Stimulated activated naive CD8-positive, alpha-beta T cell treated with anti-CD3 and anti-CD28 coated beads, Interleukin-15, Interleukin-2, amounts not matched to agents 100 U/mL and 50 U/mL, for 24 hours (primary cell): ENCODE results near the gene RAB40B.

ENCODE experiments used
- ATAC-seq: fragments of 150-1000 bp; cut with Tn5 transposase; one replicate; pipeline ENCODE4 v1.10.0; 2021
- DNase-seq: peaks from one replicate; pipeline ENCODE4 v3.0.0; 2021

Gene RAB40B

DNA sequence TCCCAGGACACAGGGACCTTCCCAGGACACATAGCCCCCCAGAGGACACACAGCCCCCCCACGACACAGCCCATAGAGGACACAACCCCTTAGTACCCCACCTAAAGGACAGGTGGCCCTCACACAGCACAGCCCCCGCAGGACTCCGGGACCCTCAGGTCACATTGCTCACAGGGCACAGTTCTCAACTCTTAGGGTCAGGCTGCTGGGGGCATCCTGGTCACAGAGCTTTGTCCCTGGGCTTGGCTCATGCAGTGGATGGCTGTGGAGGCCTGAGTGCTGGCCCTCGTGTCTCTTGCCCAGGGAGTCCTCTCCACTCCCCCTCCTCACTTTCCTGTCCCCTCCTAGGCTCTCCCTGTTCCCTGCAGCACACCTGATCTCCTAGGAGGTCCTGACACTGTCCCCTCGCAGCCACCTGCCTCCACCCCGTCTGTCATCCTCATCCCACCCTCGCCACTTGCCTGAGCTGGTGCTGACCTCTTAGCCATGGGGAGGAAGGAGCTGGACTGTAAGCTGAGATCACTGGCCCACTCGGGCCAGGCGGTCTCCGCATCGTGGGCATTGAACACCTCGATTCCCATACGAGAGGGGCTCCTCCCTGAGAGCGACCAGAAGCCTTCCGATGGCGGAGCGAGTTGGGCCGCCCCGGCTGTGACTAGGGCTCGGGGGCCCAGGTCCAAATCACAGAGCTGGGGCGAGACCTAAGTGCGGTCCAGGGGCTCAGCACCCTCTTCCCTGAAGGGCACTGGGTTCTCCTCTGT lies 48.8 kb downstream of the RAB40B start:
- ATAC-seq (no peak), DNase-seq (no peak)

GRCh38 chr17:82648742-82649331 lies 49.7 kb downstream of the RAB40B start:
- DNase-seq (peak; percentile 50), ATAC-seq (no peak)

DNA sequence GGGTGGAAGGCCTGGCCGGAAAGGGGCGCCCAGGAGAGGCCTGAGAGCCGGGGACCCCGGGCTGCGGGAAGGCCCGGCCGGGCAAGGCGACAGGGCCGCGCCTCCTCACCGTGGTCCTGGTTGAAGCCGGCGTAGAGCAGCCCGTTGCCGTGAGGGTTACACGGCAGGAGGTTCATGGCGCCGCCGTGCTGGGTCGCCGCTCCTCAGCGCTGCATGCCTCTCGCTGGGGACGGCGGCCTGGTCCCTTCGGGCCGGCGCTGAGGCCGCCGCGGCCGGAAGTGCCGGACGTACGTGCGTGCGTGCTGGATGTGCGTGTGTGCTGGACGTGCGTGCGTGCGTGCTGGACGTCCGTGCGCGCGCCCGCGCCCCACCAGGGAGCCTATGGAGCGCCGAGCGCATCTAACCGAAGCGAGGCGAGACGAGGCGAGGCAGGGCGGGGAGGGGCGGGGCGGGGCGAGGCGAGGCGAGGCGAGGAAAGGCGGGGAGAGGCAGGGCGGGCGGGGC lies 50.3 kb downstream of the RAB40B start, which contains the start of gene WDR45B:
Gene WDR45B, minus strand, starts transcription at position 280 of the 504 bp plus-strand sequence. Its CDS starts 104 bp downstream, at position 176.
- ATAC-seq (peak; percentile 95), DNase-seq (peak; percentile 91)

DNA sequence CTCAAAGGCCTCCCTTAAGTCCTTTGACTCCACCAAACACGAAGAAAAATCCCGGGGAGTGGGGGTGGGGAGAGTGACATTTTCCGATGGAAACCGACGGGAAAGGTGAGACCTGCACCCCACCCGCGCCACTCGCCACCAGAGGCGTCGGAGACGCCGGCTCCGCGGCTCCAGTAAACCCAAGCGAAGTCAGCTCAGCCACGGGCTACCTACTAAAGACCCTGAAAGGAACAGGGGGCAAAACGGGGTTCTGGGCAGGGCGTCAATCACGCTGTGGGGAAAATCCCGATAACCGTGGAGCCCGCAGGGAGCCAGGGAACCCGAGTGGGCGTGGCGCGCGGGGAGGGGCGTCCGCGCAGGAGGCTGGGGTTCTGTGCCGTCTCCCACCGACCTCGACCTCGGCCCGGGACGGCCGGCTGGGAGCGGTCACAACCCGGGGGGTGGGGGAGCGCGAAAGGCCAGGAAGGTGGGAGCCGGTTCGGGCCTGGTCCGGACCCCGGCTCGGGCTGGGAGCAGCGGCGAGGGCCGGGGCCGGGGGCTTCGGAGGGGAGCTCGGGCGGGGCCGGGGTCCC lies 50.8 kb downstream of the RAB40B start:
- peak; percentile 61 for DNase-seq
- peak; percentile 21 for ATAC-seq

GRCh38 chr17:82645516-82645915 lies 53.0 kb downstream of the RAB40B start:
- DNase-seq (no peak), ATAC-seq (no peak)

- ATAC-seq (no peak), DNase-seq (no peak)
Measured at GRCh38 chr17:82644148-82644547, 54.4 kb downstream of the RAB40B start.

DNA sequence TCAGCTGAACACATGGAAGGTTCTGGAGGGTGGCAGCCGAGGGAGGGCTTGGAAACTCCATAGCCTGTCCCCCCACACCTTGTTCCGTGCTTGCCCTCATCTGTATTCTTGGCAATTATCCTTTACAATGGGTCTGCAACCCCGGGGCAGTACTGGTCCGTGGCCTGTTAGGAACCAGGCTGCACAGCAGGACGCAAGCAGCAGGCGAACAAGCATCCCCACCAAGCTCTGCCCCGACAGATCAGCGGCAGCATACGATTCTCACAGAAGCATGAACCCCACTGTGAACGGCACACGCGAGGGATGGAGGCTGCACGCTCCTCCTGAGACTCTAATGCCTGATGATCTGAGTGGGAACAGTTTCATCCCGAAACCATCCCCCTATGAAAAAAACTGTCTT lies 56.5 kb downstream of the RAB40B start:
- no peak for ATAC-seq

GRCh38 chr17:82640036-82640435 lies 58.5 kb downstream of the RAB40B start:
- no peak for ATAC-seq
- no peak for DNase-seq

More for the DNA sequence above, 56.5 kb downstream of the RAB40B start:
- DNase-seq, result no peak

- peak; percentile 36 for ATAC-seq
- no peak for DNase-seq
Measured at GRCh38 chr17:82639628-82640027, 58.9 kb downstream of the RAB40B start.

DNA sequence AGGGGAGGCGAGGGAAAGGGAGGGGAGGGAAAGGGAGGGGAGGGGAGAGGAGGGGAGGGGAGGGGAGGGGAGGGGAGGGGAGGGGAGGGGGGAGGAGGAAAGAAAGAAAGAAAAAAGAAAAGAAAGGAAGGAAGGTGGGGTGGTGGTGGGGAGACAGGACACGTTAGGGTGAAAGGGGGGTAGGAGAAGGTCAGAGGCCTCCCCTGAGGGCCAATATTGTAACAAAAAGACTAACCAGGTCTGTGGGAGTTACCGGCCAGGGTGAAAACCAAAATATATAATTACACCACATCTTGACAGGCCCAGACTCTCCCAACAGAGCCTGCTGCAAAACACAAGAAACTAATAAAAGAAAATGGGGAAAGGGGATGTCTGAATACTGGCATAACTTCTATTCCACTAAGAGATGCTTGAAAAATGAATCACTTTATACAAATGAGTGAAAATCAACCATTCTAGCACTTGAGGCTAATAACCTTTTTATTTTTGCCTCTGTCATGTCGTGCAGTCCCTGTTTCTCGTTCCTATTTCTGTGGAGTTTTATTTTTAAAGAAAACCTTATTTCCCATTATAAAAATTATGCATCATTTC lies 60.2 kb downstream of the RAB40B start:
- no peak for DNase-seq

GRCh38 chr17:82636626-82637598 lies 61.6 kb downstream of the RAB40B start:
- ATAC-seq, result no peak

More for the DNA sequence above, 60.2 kb downstream of the RAB40B start:
- no peak for ATAC-seq

GRCh38 chr17:82633343-82633742 lies 65.2 kb downstream of the RAB40B start:
- ATAC-seq, result peak; percentile 40
- DNase-seq, result no peak

More at GRCh38 chr17:82636626-82637598, 61.6 kb downstream of the RAB40B start:
- no peak for DNase-seq

DNA sequence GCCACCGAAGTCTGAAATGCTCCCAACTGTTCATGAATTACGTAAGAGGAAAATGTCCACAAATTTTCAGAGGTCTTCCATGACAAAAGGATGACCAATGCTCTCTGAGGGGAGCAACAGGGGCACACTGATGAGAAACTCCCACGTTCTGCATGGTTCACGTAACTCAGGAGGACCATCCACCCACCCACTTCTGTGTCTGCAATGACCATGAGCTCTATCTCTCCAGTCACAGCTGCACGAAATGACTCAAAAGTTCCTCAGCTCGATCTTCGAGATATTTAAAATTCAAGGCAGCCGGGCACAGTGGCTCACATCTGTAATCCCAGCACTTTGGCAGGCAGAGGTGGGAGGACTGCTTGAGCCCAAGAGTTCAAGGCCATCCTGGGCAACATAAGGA lies 66.0 kb downstream of the RAB40B start:
- peak; percentile 19 for ATAC-seq

DNA sequence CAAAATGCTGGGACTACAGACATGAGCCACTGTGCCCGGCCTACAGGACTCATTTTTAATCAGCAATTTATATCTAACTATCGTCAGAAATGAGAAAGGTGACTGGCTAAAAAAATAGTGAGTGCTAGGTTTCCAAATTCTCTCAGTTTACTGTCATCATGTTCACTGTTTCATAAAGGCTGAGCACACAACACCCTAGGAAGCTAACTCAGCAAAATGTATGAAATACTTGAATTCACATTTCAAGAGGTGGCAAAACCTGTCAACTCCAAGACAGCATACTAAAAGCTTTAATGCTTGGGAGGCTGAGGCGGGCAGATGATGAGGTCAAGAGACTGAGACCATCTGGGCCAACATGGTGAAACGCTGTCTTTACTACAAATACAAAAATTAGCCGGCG lies 67.0 kb downstream of the RAB40B start:
- ATAC-seq, result no peak
- no peak for DNase-seq

More for the DNA sequence above, 66.0 kb downstream of the RAB40B start:
- DNase-seq, result no peak

DNA sequence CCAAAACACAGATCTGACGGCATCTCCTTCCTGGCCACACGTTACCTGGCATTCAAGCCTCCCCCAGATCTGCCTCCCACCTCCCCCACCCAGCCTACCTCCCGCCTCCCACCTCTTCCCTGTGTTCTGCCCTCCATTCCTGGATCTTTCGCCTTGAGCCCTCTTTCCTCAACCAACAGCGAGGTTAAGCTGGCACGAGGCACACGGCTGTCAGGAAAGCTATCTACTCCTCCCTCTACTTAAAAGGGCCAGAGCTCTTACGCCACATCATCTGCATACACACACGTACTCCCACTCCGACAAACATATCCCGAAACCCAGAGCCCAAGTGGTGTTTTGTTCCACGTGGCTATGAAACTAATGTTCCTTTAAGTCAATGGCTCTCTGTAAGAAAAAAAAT lies 68.3 kb downstream of the RAB40B start:
- DNase-seq (no peak), ATAC-seq (no peak)

GRCh38 chr17:82629748-82630147 lies 68.8 kb downstream of the RAB40B start:
- ATAC-seq, result no peak
- DNase-seq, result no peak

GRCh38 chr17:82627405-82627804 lies 71.1 kb downstream of the RAB40B start:
- ATAC-seq (no peak), DNase-seq (no peak)

GRCh38 chr17:82623707-82624106 lies 74.8 kb downstream of the RAB40B start:
- DNase-seq, result no peak
- no peak for ATAC-seq

DNA sequence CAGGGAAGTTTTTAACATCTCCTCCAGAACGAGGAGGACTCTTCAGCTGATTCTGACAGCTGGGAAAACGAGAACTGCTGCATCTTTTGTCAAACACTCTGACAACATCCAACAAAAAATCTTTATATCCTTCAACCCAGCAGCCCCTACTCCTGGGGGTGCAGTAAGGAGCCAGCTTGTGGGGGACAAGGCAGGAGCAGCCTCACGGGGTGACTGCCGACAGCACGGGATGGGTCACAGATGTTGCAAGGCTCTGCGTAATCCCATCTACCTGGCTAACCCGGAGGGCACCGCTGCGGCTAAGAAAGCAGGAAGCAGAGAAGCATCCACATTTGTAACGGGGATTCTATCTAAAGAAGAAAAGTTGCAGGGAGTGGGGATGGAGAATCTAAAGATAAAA lies 78.9 kb downstream of the RAB40B start:
- no peak for ATAC-seq

DNA sequence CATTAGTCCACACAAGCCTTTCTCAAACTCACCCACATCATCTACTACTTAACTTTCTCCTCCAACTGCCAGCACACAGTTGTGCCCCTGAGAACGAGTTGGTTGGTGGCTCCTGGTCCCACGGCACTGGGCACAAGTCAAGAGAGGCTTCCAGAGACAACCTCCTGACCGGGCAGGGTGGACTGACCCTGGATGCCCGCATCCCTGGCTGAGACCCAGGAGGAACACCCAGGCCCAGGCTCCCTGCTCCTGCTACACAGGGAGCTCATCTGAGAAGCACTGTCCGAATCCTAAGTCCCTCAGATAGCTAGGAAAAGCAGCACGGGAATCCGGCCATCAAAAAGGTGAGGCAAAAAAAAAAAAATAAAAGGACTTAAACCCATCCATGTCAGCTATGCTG lies 79.3 kb downstream of the RAB40B start:
- DNase-seq (no peak), ATAC-seq (no peak)

More for the DNA sequence above, 78.9 kb downstream of the RAB40B start:
- no peak for DNase-seq

GRCh38 chr17:82616021-82616711 lies 82.3 kb downstream of the RAB40B start:
- DNase-seq (no peak), ATAC-seq (no peak)
